NT2/D1 (cell line): Measurements from ENCODE around the gene AIP.
A peak's percentile ranks its signal among the peaks of the same experiment; 100 is the strongest.
"Not testable (repeated sequence)": the region's sequence is repeated elsewhere in the genome, so short reads cannot be mapped to it uniquely, and the experiment has no call there.

Experiments
- DNase-seq: peaks from one replicate; pipeline ENCODE4 v3.0.0-alpha.2; 2011; ENCODE audit warnings: low read depth, low spot score
- H3K27me3 ChIP-seq: 2 replicates; pipeline ENCODE4 v1.6.0; 2011; ENCODE audit warnings: mild to moderate bottlenecking; ENCODE audit not compliant: insufficient read length, insufficient read depth
- H3K36me3 ChIP-seq: 2 replicates; pipeline ENCODE4 v1.6.1; 2011; ENCODE audit warnings: mild to moderate bottlenecking, low read length, mixed read lengths; ENCODE audit not compliant: insufficient read depth, insufficient read length
- H3K4me1 ChIP-seq: 2 replicates; pipeline ENCODE4 v1.5.1; 2011; ENCODE audit not compliant: insufficient read depth, insufficient read length
- H3K4me3 ChIP-seq: 2 replicates; pipeline ENCODE4 v1.5.1; 2011; ENCODE audit warnings: low read depth; ENCODE audit not compliant: insufficient read length
- H3K9ac ChIP-seq: 2 replicates; pipeline ENCODE4 v1.6.0; 2011; ENCODE audit warnings: low read depth; ENCODE audit not compliant: insufficient read length
- H3K9me3 ChIP-seq: 2 replicates; pipeline ENCODE4 v1.5.1; 2011; ENCODE audit warnings: mild to moderate bottlenecking, low read length; ENCODE audit not compliant: insufficient read depth
- SUZ12 ChIP-seq: IDR thresholded peaks from 2 replicates; pipeline ENCODE4 v1.6.1; 2011; ENCODE audit not compliant: insufficient read length, insufficient read depth; ENCODE audit errors: extremely low read depth
- YY1 ChIP-seq: IDR thresholded peaks from 2 replicates; pipeline ENCODE4 v1.6.1; 2011; ENCODE audit not compliant: insufficient read length, insufficient read depth
- ZNF274 ChIP-seq: IDR thresholded peaks from 2 replicates; pipeline ENCODE4 v1.6.1; 2011; ENCODE audit warnings: mild to moderate bottlenecking, low read depth, low read length

The AIP gene

DNA sequence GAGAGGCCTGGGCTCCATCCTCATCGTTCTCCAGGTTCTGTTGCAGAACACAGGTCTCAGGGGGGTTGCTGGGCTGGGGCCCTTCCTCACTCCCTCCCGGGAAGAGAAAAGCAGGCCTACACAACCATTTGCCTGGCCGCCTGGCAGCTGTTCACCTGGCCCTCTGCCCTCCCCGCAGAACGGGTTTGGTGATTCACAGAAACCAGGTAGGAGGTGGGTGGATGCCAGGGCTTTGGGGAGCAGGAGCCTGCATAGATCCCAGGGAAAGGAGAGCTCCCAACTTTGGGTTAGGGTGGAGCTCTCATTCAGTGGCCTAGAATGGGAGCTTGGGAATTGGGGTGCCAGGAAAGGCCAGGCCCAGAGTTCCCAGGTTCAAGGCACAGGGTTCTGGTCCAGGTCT lies 14.8 kb upstream of the AIP start:
- peaks cover 31% of the 10 kb centered on the region for H3K4me1 ChIP-seq
- DNase-seq: no peak
- peak overlapping the region; percentile 97 for H3K9ac ChIP-seq

DNA sequence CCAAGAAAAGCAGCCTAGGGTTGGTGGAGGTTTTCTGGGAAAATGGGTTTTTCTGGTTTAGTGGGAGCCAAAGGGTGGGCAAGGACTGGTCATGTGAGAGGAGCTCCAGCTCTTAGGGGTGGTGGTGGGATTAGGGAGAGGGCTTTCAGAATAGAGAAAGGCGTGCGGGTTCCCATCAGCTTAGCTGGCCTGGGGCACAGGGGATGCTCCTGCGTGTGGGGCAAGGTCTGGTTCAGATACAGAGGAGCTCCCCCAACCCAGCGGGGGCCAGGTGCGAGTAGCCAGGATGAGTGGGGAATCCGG lies 14.4 kb upstream of the AIP start:
- Histone ChIP-seq H3K36me3 (no peaks in the 10 kb centered on the region), H3K9me3 (no peaks in the 10 kb centered on the region), H3K4me1 (peaks cover 29% of the 10 kb centered on the region), H3K27me3 (no peaks in the 10 kb centered on the region), H3K4me3 (peak overlapping the region; percentile 84), H3K9ac (peak overlapping the region; percentile 97)
- no peak for DNase-seq
- TF ChIP-seq YY1 (no peak), ZNF274 (no peak), SUZ12 (no peak)

More for the DNA sequence above, 14.8 kb upstream of the AIP start:
- H3K36me3 ChIP-seq: no peaks in the 10 kb centered on the region
- no peaks in the 10 kb centered on the region for H3K27me3 ChIP-seq
- no peak for TF ChIP-seq ZNF274
- no peak for TF ChIP-seq YY1
- no peak for TF ChIP-seq SUZ12
- H3K4me3 ChIP-seq: peak overlapping the region; percentile 84
- no peaks in the 10 kb centered on the region for H3K9me3 ChIP-seq

DNA sequence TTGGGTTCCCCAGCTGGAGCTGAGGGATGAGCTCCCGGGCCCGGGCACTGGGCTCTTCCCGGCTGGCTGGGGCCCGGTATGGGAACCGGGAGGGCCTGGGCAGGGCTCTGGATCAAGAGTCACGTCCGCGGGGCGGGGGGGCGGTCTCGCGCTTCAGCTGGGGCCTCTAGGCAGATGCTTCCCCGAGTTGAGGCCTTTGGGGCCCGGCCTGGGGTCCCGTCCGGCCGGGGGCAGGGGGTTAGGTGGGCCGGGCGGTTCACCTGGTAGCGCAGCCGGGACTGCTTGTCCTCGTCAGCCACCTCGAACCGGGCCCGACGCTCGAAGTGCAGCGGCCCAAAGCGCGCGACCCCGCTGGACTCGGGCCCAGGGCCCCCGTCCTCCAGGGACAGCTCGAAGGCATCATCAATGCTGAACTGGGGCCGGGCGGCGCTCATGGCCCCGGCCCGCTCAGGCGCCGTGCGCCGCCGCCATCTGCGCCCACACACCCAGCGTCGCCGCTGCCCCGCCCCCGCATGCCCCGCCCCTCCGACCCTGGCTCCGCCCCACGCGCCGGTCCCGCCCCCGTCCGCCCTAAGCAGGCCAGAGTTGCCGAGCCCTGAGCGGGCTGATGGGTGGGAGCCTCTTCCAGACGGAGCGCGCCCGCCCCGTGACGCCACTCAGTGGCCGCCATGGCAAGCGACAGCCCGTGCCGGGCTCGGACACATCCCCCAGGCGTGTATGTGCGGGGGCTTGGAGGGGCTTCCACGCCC lies 13.9 kb upstream of the AIP start, which contains the start of gene TMEM134:
TSS of gene TMEM134 (minus strand) at position 493 of the 749 bp plus-strand sequence. CDS start at position 434, 59 bp downstream.
- H3K36me3 ChIP-seq: no peaks in the 10 kb centered on the region
- H3K27me3 ChIP-seq: no peaks in the 10 kb centered on the region
- peak within 1 kb of the TSS; percentile 84 for H3K4me3 ChIP-seq
- peak; percentile 95 for DNase-seq
- TF ChIP-seq YY1 (peak; percentile 48), SUZ12 (no peak)
- H3K9me3 ChIP-seq: no peaks in the 10 kb centered on the region
- peaks cover 26% of the 10 kb centered on the region for H3K4me1 ChIP-seq
- peak within 1 kb of the TSS; percentile 97 for H3K9ac ChIP-seq

DNA sequence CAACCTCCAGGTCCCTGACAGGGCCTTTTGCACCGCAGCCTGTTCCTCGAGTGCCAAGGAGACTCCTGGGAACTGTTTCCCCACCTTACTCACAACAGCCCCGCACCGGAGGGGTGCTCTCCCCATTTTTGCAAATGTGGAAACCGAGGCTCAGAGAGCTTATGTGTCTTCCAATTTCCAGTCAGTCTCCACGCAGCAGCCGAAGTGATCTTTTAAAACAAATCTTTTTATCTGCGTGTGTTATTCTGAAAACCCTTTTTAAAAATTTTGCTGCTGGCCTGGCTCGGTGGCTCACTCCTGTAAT lies 13.4 kb upstream of the AIP start:
- peak overlapping the region; percentile 84 for H3K9ac ChIP-seq
- no peak for TF ChIP-seq YY1
- no peak for TF ChIP-seq SUZ12
- no peak for TF ChIP-seq ZNF274
- no peak for DNase-seq

DNA sequence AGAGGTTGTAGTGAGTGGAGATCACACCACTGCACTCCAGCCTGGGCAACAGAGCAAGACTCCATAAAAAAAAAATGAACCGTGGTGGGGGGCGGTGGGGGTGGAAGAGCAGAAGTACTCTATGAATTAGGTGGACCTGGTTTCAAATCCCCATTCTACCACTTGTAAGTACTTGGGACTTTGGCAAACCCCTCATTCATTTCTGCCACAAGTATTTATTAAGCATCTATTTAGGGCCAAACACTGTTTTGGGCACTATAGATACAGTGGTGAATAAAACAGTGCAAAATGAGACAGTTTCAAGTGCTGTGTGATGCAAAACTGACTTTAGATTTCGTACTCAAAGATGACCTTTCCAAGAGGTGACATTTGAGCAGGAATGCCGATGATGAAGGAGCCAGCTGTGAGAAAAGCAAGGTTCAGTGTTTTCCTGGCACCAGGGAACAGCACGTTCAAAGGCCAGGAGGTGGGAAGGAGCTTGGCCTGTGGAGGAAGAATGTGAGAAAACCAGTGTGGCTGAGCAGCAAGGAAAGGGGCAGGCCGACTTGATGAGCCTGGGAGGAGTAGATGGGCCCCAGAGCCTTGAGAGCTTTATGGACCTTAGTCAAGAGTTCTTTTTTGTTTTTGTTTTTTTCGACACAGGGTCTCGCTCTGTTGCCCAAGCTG lies 12.4 kb upstream of the AIP start:
- H3K9me3 ChIP-seq: no peaks in the 10 kb centered on the region; the same call in 1 of the 2 replicates
- H3K4me3 ChIP-seq: no peak overlapping the region
- DNase-seq: no peak
- H3K36me3 ChIP-seq: no peaks in the 10 kb centered on the region
- no peak overlapping the region for H3K9ac ChIP-seq
- H3K27me3 ChIP-seq: no peaks in the 10 kb centered on the region
- TF ChIP-seq SUZ12 (no peak), YY1 (no peak), ZNF274 (no peak)
- peaks cover 21% of the 10 kb centered on the region for H3K4me1 ChIP-seq

More for the DNA sequence above, 13.4 kb upstream of the AIP start:
- Histone ChIP-seq H3K4me3 (peak overlapping the region; percentile 84), H3K4me1 (peaks cover 24% of the 10 kb centered on the region), H3K27me3 (no peaks in the 10 kb centered on the region), H3K36me3 (no peaks in the 10 kb centered on the region), H3K9me3 (no peaks in the 10 kb centered on the region)

DNA sequence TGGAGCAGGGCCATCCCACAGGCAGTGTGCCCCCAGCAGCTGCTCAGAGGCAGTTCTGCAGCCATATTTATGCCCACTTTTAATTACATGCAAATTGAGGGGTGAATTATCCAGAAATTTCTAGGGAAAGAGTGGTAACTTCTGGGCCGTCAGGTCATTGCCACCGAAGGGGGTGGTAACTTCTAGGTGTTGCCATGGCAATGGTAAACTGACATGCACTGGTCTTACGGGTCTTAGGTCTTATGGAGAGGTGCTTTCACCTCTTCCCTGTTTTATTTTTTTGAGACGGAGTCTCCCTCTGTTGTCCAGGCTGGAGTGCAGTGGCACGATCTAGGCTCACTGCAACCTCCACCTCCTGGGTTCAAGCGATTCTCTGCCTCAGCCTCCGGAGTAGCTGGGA lies 9.9 kb upstream of the AIP start:
- Histone ChIP-seq H3K9ac (no peak overlapping the region), H3K36me3 (no peaks in the 10 kb centered on the region), H3K9me3 (peaks cover 13% of the 10 kb centered on the region; the same call in 1 of the 2 replicates), H3K4me1 (peaks cover 8% of the 10 kb centered on the region), H3K27me3 (no peaks in the 10 kb centered on the region), H3K4me3 (no peak overlapping the region)
- TF ChIP-seq YY1 (no peak), ZNF274 (no peak), SUZ12 (no peak)
- DNase-seq: no peak

DNA sequence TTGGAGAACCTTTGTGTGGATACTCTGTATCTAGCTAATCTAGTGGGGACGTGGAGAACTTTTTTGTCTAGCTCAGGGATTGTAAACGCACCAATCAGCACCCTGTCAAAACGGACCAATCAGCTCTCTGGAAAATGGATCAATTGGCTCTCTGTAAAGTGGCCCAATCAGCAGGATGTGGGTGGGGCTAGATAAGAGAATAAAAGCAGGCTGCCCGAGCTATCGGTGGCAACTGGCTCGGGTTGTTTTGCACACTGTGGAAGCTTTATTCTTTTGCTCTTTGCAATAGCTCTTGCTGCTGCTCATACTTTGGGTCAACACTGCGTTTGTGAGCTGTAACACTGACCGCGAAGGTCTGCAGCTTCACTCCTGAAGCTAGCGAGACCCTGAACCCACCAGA lies 6.1 kb upstream of the AIP start:
- H3K36me3 ChIP-seq, H3K27me3 ChIP-seq, H3K4me1 ChIP-seq, H3K4me3 ChIP-seq, H3K9ac ChIP-seq, DNase-seq: not testable (repeated sequence)
- peaks cover 20% of the 10 kb centered on the region for H3K9me3 ChIP-seq

DNA sequence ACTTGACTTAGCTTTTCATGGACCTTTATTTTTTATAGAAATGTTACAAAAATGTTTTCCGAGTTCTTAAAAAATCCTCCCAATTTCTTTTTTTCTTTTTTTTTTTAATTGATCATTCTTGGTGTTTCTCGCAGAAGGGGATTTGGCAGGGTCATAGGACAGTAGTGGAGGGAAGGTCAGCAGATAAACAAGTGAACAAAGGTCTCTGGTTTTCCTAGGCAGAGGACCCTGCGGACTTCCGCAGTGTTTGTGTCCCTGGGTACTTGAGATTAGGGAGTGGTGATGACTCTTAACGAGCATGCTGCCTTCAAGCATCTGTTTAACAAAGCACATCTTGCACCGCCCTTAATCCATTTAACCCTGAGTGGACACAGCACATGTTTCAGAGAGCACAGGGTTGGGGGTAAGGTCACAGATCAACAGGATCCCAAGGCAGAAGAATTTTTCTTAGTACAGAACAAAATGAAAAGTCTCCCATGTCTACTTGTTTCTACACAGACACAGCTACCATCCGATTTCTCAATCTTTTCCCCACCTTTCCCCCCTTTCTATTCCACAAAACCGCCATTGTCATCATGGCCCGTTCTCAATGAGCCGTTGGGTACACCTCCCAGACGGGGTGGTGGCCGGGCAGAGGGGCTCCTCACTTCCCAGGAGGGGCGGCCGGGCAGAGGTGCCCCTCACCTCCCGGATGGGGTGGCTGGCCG lies 5.3 kb upstream of the AIP start:
- not testable (repeated sequence) for H3K27me3 ChIP-seq, DNase-seq, H3K9ac ChIP-seq, H3K4me3 ChIP-seq, H3K36me3 ChIP-seq, H3K4me1 ChIP-seq
- peaks cover 20% of the 10 kb centered on the region for H3K9me3 ChIP-seq
